ENCODE measurements around the gene SLC25A38.
"Not testable (repeated sequence)": the region's sequence is repeated elsewhere in the genome, so short reads cannot be mapped to it uniquely, and the experiment has no call there.

Gene SLC25A38

DNA sequence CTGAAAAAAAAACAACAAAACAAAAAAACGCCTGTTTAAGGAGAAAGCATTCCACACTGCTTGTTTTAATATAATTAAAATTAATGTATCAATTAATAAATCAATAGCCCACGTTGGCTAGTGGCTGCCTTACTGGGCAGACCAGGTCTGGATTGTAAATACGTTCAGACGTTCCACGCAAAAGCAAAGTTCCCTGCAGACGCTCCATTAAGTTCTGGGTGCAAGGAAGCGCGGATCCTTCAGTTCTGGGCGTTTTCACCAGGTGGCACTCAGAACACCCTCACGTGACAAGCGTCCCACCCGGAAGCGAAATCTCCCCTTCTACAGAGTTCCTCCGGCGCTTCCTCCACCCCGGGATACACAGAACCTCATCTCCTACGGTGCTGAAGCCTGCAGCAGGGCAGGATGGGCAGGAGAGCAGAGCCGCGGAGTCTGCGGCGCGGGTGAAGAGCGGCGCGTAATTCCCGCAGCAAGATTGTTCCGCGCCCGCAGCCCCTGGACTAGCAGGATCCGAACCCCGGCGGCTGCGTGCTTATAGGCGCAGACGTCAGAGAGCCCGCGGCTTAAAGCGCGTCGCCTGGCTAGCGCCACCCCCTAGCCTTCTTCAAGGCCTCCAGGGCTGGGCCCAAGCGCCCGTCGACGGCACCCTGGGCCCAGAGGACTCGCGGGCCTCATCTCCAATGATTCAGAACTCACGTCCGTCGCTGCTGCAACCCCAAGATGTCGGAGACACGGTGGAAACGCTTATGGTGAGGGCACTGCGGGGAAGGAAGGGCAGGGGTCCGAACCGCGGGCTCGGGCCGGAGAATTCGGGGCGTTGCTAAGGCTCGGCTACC, at the start of gene SLC25A38:
SLC25A38 (plus strand) TSS at position 326 of the 836 bp plus-strand sequence; CDS start at position 681, 355 bp downstream.
- DNase-seq, result no peak

DNA sequence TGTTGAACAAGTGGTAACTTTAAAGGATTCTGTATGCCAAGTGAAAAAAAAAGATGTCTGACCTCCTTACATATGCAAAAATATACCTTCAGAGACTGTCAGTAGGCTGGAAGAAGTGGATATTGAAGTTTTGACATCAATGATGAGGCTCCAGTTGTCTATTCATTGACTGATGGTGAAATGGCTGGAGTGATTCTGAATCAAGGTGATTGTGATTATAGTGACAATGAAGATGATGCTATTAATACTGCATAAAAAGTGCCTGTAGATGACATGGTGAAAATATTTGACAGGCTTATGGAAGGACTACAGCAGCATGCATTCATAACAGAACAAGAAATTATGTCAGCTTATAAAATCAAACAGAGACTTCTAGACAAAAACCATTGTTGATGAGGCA, 49.6 kb upstream of the SLC25A38 start:
- no peak for DNase-seq

GRCh38 chr3:39334205-39334604, 49.0 kb upstream of the SLC25A38 start:
- DNase-seq, result no peak

GRCh38 chr3:39338201-39338600, 45.0 kb upstream of the SLC25A38 start:
- no peak for DNase-seq

- DNase-seq, result no peak
These were observed 44.1 kb upstream of the SLC25A38 start for GRCh38 chr3:39339086-39339485.

GRCh38 chr3:39343076-39343717, 40.0 kb upstream of the SLC25A38 start:
- DNase-seq, result no peak

- no peak for DNase-seq
These were observed 39.4 kb upstream of the SLC25A38 start for GRCh38 chr3:39343760-39344159.

GRCh38 chr3:39344746-39345344, 38.3 kb upstream of the SLC25A38 start:
- DNase-seq, result no peak

DNA sequence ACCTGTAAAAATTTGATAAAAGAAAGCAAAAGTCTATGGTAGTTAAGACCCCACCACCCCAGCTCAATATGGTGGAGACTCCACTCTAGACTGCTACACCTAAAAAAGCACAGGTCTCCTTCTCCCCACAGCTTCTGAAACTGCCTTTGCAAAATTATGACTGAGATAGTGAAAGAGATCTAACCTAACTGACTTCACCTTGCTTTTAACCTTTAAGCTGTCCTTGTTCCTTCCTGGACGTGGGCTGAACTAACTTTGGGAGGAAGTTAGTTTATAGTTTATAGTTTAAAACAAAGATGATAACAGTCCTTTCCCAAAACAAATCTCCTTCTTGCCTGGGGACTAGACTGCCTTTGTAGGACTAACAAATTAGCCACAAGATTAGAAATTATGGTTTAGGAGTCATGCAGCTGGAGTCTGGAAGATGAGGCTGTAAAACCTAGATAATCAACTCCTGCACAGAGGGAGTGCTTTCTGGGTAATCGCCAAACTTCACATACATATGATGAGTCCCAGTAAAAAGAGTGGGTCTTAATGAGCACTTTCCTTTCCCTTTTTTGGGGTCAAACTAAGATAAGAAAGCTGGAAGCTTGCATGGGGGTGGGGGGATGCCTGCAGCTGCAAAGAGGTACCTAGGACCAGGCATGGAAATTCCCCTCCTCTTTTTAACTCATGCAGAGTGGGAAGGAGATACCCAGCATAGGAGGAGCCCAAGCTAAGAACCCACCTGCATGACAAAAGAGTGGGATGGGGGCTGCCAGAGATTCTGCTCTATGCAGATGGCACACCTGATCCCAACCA, 36.2 kb upstream of the SLC25A38 start:
- DNase-seq, result peak; percentile 82

DNA sequence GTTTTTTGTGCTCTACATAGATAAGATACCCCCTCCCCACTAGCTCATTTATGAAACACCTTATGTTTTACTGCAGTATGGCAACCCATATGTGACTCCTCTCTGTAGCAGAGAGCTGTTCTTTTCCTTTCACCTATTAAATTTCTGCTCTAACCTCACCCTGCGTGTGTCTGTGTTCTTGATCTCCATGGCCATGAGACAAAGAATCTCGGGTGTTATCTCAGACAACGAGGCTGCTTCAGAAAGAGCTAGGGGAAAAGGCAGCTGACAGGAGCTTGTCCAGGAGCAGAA, 35.6 kb upstream of the SLC25A38 start:
- peak; percentile 49 for DNase-seq

DNA sequence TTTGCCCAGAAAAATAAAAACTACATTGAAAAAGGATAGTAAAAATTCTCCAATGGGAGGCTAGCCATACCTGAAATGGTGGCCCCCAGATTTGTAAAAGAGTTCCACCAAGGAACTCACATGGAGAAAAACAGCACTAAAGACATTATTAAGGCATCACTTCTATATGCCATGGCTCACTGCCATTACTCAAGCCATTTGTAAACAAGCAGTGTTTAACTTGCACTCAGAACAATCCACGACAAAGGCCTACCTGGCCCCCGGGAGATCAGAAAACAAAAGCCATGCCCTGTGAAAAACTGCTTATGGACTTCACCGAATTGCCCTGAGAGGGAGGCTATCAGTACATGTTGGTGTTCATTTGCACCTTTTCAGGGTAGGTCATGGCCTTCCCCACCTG, 34.1 kb upstream of the SLC25A38 start:
- no peak for DNase-seq

DNA sequence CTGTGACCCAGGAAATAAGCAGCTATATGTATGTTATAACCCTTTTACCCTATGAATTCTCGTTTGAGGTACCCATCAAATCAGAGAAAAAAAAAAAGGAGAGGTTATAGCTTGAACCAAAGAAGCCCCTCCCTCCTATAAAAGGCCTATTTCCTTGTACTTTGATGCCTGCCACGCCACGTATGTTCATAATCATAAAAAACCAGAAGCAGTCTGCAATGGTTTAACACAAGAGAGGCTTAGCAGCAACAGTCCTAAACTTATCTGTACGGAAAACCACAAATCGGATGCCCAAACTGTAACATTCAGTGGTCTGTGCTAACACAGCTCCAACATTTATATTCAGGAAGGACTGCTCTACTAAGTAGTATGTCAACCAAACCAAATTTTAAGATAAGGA, 32.5 kb upstream of the SLC25A38 start:
- peak; percentile 94 for DNase-seq

DNA sequence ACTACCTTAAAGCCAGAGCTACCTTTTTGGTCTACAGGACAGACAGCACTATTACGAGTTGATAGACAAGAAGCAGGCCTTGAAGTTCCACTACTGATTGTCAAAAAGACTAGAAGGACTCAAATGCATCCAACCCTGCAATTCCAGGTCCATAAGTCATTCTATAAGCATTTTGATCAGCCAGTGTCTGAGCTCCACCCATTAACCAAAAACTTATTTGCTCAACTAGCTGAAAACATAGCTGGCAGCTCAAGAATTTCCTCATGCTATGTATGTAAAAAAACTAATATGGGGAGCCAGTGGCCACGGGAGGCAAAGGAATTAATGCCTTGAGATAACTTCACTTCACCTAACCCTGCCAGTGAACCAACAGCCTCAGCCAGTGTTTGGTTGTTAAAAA, 32.0 kb upstream of the SLC25A38 start:
- DNase-seq, result not testable (repeated sequence)

GRCh38 chr3:39353168-39353927, 29.8 kb upstream of the SLC25A38 start:
- DNase-seq, result peak; percentile 74

DNA sequence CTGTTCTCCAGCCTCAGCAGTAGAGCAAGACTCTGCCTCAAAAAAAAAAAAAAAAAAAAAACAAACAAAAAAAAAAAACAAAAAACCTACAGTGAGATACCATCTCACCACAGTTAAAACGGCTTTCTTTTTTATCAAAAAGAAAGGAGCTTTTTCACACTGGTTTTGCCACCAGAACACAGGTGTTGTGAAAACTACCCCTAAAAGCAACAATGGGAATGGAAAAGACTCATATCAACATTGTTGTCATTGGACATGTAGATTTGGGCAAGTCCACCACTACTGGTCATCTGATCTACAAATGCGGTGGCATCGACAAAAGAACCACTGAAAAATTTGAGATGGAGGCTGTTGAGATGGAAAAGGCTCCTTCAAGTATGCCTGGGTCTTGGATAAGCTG, 24.8 kb upstream of the SLC25A38 start:
- no peak for DNase-seq

GRCh38 chr3:39361252-39361927, 21.8 kb upstream of the SLC25A38 start:
- DNase-seq, result no peak

GRCh38 chr3:39362192-39362591, 21.0 kb upstream of the SLC25A38 start:
- no peak for DNase-seq

- no peak for DNase-seq
These were observed 20.4 kb upstream of the SLC25A38 start for GRCh38 chr3:39362812-39363211.

DNA sequence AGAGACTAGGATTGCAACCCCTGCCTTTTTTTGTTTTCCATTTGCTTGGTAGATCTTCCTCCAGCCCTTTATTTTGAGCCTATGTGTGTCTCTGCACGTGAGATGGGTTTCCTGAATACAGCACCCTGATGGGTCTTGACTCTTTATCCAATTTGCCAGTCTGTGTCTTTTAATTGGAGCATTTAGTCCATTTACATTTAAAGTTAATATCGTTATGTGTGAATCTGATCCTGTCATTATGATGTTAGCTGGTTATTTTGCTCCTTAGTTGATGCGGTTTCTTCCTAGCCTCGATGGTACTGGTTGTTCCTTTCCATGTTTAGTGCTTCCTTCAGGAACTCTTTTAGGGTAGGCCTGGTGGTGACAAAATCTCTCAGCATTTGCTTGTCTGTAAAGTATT, 12.7 kb upstream of the SLC25A38 start:
- not testable (repeated sequence) for DNase-seq

GRCh38 chr3:39372833-39373232, 10.3 kb upstream of the SLC25A38 start:
- no peak for DNase-seq

GRCh38 chr3:39376959-39377634, 6.1 kb upstream of the SLC25A38 start:
- DNase-seq, result no peak
